HEK293 (cell line): Measurements from ENCODE around the gene NSUN6.

Source experiments
- CTCF ChIA-PET: fragments of 350-600 bp; formaldehyde crosslinking; extraction: SDS; loops from one replicate; lab custom pipeline; 2021; ENCODE audit warnings: antibody characterized with exemption; lab: Yijun Ruan, JAX
- POLR2A ChIA-PET: fragments of 300-600 bp; formaldehyde crosslinking; extraction: SDS; loops from one replicate; lab custom pipeline; 2020; ENCODE audit warnings: antibody characterized with exemption, inconsistent platforms; lab: Yijun Ruan, JAX
- H3K27ac ChIP-seq: fragments of 200-500 bp; sonication (Bioruptor generic); 2 replicates; pipeline ENCODE4 v1.5.1; 2014; ENCODE audit warnings: low read depth, low read length, control low read depth, inconsistent platforms; ENCODE audit errors: extremely low read depth
- H3K36me3 ChIP-seq, 2 experiments: fragments of 200-500 bp in 1 of 2; sonication (Bioruptor generic) in 1 of 2; 1 replicate in 1 of 2; 2 replicates in 1 of 2; pipeline ENCODE4 v1.5.1; 2014 to 2017; ENCODE audit warnings: inconsistent platforms in 2 of 2, low read length in 2 of 2; ENCODE audit not compliant: control insufficient read depth in 2 of 2, insufficient read depth in 1 of 2
- H3K4me1 ChIP-seq: fragments of 200-500 bp; sonication (Bioruptor generic); 2 replicates; pipeline ENCODE4 v1.5.1; 2014; ENCODE audit warnings: mild to moderate bottlenecking, low read length, inconsistent platforms; ENCODE audit not compliant: control insufficient read depth, insufficient read depth
- H3K4me3 ChIP-seq: 2 replicates; pipeline ENCODE4 v1.5.1; 2011; ENCODE audit warnings: low read depth, mild to moderate bottlenecking, control low read depth, low read length, moderate library complexity
- H3K9me3 ChIP-seq: fragments of 200-500 bp; sonication (Bioruptor generic); 2 replicates; pipeline ENCODE4 v1.5.1; 2014; ENCODE audit warnings: low read depth, low read length, inconsistent platforms; ENCODE audit not compliant: control insufficient read depth, insufficient read depth
- BCL11A ChIP-seq: fragments of 450-650 bp; formaldehyde crosslinking; IDR thresholded peaks from 2 replicates; pipeline ENCODE4 v1.5.1; 2016; ENCODE audit warnings: low read depth, missing biosample characterization, missing genetic modification characterization
- ELK4 ChIP-seq: IDR thresholded peaks from 2 replicates; pipeline ENCODE4 v1.6.1; 2011; ENCODE audit warnings: mild to moderate bottlenecking, low read depth, low read length, borderline replicate concordance
- GLIS2 ChIP-seq: fragments of 450-650 bp; formaldehyde crosslinking; IDR thresholded peaks from 2 replicates; pipeline ENCODE4 v1.5.1; 2016; ENCODE audit warnings: missing biosample characterization, missing genetic modification characterization
- INSM2 ChIP-seq: fragments of 450-650 bp; formaldehyde crosslinking; IDR thresholded peaks from 2 replicates; pipeline ENCODE4 v1.5.1; 2016; ENCODE audit warnings: missing biosample characterization, missing genetic modification characterization
- PRDM10 ChIP-seq: fragments of 450-650 bp; formaldehyde crosslinking; IDR thresholded peaks from 2 replicates; pipeline ENCODE4 v1.5.1; 2016; ENCODE audit warnings: missing biosample characterization, missing genetic modification characterization
- SCRT2 ChIP-seq: fragments of 450-650 bp; formaldehyde crosslinking; IDR thresholded peaks from 2 replicates; pipeline ENCODE4 v1.5.1; 2016; ENCODE audit warnings: missing biosample characterization, missing genetic modification characterization
- ZBTB48 ChIP-seq: fragments of 450-650 bp; formaldehyde crosslinking; IDR thresholded peaks from 2 replicates; pipeline ENCODE4 v1.5.1; 2016; ENCODE audit warnings: missing biosample characterization, missing genetic modification characterization
- ZBTB7A ChIP-seq: fragments of 450-650 bp; formaldehyde crosslinking; IDR thresholded peaks from 2 replicates; pipeline ENCODE4 v1.5.1; 2016; ENCODE audit warnings: low read depth, missing biosample characterization, missing genetic modification characterization
- ZEB2 ChIP-seq: fragments of 450-650 bp; formaldehyde crosslinking; IDR thresholded peaks from 2 replicates; pipeline ENCODE4 v1.5.1; 2016; ENCODE audit warnings: missing biosample characterization, missing genetic modification characterization
- ZFP41 ChIP-seq: fragments of 450-650 bp; formaldehyde crosslinking; IDR thresholded peaks from 2 replicates; pipeline ENCODE4 v1.5.1; 2016; ENCODE audit warnings: missing biosample characterization, missing genetic modification characterization, borderline replicate concordance
- ZFP69B ChIP-seq: fragments of 450-650 bp; formaldehyde crosslinking; IDR thresholded peaks from 2 replicates; pipeline ENCODE4 v1.5.1; 2016; ENCODE audit warnings: missing biosample characterization, missing genetic modification characterization
- ZNF10 ChIP-seq: fragments of 450-650 bp; formaldehyde crosslinking; IDR thresholded peaks from 2 replicates; pipeline ENCODE4 v1.5.1; 2017; ENCODE audit warnings: missing biosample characterization, missing genetic modification characterization
- ZNF157 ChIP-seq: fragments of 450-650 bp; formaldehyde crosslinking; IDR thresholded peaks from 2 replicates; pipeline ENCODE4 v1.5.1; 2016; ENCODE audit warnings: missing biosample characterization, missing genetic modification characterization
- ZNF169 ChIP-seq: fragments of 450-650 bp; formaldehyde crosslinking; IDR thresholded peaks from 2 replicates; pipeline ENCODE4 v1.5.1; 2016; ENCODE audit warnings: missing biosample characterization, missing genetic modification characterization
- ZNF202 ChIP-seq: fragments of 450-650 bp; formaldehyde crosslinking; IDR thresholded peaks from 2 replicates; pipeline ENCODE4 v1.5.1; 2016; ENCODE audit warnings: missing biosample characterization, missing genetic modification characterization, borderline replicate concordance
- ZNF211 ChIP-seq: fragments of 450-650 bp; formaldehyde crosslinking; IDR thresholded peaks from 2 replicates; pipeline ENCODE4 v1.5.1; 2016; ENCODE audit warnings: low read depth, missing biosample characterization, missing genetic modification characterization
- ZNF48 ChIP-seq: fragments of 450-650 bp; formaldehyde crosslinking; IDR thresholded peaks from 2 replicates; pipeline ENCODE4 v1.5.1; 2016; ENCODE audit warnings: missing biosample characterization, missing genetic modification characterization
- ZNF555 ChIP-seq: fragments of 450-650 bp; formaldehyde crosslinking; conservative IDR thresholded peaks from 2 replicates; pipeline ENCODE4 v1.5.1; 2017; ENCODE audit warnings: missing biosample characterization, mild to moderate bottlenecking, missing genetic modification characterization, inconsistent platforms
- ZNF792 ChIP-seq: fragments of 450-650 bp; formaldehyde crosslinking; IDR thresholded peaks from 2 replicates; pipeline ENCODE4 v1.5.1; 2016; ENCODE audit warnings: missing biosample characterization, missing genetic modification characterization

The NSUN6 gene

DNA sequence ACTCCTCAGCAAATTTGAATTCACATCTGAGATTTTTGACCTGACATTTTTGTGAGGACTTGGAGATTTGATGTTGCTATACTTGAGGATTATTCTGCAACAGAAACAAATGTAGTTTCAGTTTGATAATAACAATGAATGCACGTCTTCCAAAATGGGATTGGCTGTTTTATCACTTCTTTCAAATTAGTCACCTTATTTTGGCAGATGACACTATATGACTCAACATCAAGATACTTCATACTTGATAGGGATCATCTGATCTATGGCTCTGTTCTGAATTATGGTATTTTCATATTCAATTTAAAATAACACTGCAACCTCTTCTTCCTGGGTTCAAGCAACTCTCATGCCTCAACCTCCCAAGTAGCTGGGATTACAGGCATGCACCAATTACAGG, 32.0 kb upstream of the NSUN6 start:
- CTCF ChIA-PET = interaction anchor here (0.6 kb wide), 1 partner anchor 309 kb away, joined by 3 read pairs; no protein-coding TSS in a partner anchor
- TF ChIP-seq ZNF792 (tag by site-specific recombination) (no peak), GLIS2 (tag by site-specific recombination) (no peak), ZEB2 (no peak), ZFP69B (tag by site-specific recombination) (no peak), ELK4 (no peak), ZNF169 (tag by site-specific recombination) (no peak), ZBTB7A (tag by site-specific recombination) (no peak), ZBTB48 (tag by site-specific recombination) (no peak), INSM2 (tag by site-specific recombination) (no peak), ZNF202 (tag by site-specific recombination) (no peak), ZNF555 (no peak)
- POLR2A ChIA-PET = no interaction called here
- Histone ChIP-seq H3K36me3 (peaks cover 4 to 9% of the 10 kb centered on the region in 2 experiments), H3K9me3 (no peaks in the 10 kb centered on the region), H3K27ac (no peak overlapping the region), H3K4me1 (no peaks in the 10 kb centered on the region), H3K4me3 (no peak overlapping the region)

DNA sequence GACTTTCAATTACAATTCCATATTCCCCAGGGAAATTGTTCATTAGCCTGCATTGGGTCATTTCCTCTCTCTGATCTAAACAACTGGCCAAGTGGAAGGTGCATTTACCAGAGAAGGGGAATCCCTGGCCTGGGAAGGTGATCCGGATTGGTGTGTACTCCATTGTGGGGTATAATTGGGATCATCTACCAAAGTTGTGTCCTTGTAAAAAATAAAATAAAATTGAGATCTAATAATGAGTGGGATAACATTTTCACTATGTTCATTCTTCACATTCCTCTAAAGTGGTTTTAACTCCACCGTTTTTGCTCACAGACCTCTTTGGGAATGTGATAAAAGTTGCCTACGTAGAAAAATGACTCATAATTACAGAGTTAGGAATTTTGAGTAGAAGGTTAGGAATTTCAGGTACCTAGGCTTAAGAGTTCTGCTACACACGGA, 30.6 kb upstream of the NSUN6 start:
- CTCF ChIA-PET = interaction anchor here (0.7 kb wide), 1 partner anchor 223 kb away, joined by 3 read pairs; no protein-coding TSS in a partner anchor
- Histone ChIP-seq H3K9me3 (no peaks in the 10 kb centered on the region), H3K36me3 (peaks cover 4 to 9% of the 10 kb centered on the region in 2 experiments), H3K4me3 (no peak overlapping the region), H3K27ac (no peak overlapping the region), H3K4me1 (no peaks in the 10 kb centered on the region)
- POLR2A ChIA-PET = no interaction called here
- TF ChIP-seq ZNF211 (tag by site-specific recombination) = no peak
- TF ChIP-seq ZNF10 (tag by site-specific recombination) = no peak
- no peak for TF ChIP-seq BCL11A (tag by site-specific recombination)
- TF ChIP-seq PRDM10 (tag by site-specific recombination) = peak; percentile 72

DNA sequence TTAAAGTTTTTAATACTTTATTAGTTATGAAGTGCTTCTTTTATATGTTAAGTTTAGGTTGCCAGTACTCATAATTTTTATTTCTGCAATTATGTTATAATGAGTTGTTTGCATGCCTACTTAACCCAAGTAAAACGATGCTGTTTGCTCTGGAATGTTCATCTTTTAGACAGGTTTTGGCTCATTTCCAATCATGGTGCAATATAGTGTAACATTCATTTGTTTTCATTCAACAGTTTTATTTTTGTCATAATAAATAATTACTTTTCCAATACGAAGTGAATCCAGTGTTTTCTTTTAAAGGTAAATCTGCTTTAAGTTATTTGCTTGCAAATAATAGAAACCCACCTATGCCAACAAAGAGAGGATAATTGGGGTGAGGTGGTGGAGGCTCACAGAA, 30.0 kb upstream of the NSUN6 start:
- Histone ChIP-seq H3K4me3 (no peak overlapping the region), H3K27ac (no peak overlapping the region), H3K9me3 (no peaks in the 10 kb centered on the region), H3K4me1 (no peaks in the 10 kb centered on the region), H3K36me3 (peaks cover 4 to 14% of the 10 kb centered on the region in 2 experiments)
- TF ChIP-seq ZFP41 (tag by site-specific recombination) = no peak
- no peak for TF ChIP-seq ZNF48 (tag by site-specific recombination)
- TF ChIP-seq ZNF157 (tag by site-specific recombination) = no peak
- TF ChIP-seq SCRT2 (tag by site-specific recombination) = peak; percentile 52; the same call in 1 of the 2 replicates
- CTCF ChIA-PET = no interaction called here
- POLR2A ChIA-PET = interaction anchor here (0.9 kb wide), 1 partner anchor 22 kb away, joined by 3 read pairs; the partner anchor contains the start of gene ARL5B
